Measurements from ENCODE around the gene MTHFD2L. TPM values are rescaled to one million over a fixed set of nuclear protein-coding genes. Genes with fewer than 3 reads are reported as not detected.

The MTHFD2L gene
- total RNA-seq, 2 donors from 2014 or later = 9.6 to 10.8 TPM

DNA sequence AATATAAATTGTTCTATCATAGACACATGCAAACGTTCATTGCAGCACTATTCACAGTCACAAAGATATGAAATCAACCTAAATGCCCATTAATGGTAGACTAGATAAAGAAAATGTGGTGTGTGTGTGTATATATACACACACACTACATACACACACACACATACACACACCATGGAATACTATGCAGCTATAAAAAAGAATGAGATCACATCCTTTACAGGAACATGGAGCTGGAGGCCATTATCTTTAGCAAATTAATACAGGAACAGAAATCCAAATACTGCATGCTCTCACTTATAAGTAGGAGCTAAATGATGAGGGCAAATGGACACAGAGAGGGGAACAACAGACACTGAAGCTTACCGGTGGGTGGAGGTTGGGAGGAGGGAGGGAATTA lies 65.2 kb downstream of the MTHFD2L start:
- intact Hi-C loops (cut with DNase I) = no loop called here

DNA sequence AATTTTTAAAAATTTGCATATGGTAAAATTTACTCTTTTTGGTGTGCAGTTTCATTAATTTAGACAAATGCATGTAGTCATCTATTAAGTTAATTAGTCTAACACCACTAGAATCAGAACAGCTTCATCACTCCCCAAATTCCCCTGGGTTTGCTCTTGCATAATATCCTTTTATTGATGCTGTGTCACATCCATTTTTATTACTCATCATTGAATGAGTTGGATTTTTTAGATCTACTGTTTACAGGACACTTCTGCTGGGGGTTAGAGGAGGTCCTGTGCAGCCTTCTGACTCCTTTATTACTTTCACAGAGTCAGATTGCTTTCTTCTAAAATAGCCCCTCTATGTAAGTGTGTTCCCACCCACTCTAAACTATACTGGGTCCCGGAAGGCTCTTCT lies 65.9 kb downstream of the MTHFD2L start:
- intact Hi-C loops (cut with DNase I) = no loop called here
- no peak for DNase-seq (ENCODE audit: low spot score)

More for the DNA sequence above, 65.2 kb downstream of the MTHFD2L start:
- DNase-seq (ENCODE audit: low spot score) = no peak

DNA sequence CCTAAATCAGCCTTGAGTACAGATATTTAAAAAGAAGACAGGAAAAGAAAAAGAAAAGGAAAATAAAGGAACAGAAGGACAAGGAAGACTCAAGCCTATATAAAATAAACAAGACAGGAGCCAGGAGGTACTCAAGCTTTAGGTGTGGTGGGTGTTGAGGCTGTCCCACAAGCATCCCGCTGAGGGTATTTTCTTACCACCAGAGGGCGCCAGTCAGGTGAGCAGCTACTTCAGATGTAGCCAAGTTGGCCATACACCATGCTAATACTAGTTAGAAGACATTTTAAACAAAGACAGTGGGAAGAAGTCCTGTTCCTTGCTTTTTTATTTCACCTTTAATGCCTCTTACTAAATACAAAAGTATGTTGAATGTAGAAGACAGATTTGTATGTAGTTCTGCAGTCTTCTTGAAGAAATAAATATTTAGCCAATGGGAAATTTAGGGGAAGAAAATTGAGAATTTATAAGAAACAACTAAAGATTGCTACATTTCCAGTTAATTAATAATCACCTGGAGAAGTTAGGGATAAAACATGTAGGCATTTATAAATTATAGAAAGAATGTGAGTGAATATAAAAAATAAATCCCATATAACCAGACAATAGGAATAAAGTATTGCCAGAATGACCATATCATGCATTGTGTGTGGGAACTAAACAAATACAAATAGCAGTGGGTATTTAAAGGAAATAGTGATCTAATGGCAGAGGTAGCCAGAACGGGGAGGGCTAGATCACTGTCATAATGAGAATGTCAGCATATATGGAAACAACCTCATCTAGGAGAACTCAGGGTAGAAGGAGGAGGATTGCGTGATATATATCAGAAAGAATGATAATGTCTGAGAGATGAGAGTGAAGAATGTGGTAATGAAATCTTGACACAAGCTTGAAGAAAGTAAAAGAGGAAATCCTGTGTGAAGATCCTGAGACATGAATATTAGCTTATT lies 71.0 kb downstream of the MTHFD2L start:
- peak; percentile 88 for DNase-seq (ENCODE audit: low spot score)
- intact Hi-C loops (cut with DNase I) = no loop called here

DNA sequence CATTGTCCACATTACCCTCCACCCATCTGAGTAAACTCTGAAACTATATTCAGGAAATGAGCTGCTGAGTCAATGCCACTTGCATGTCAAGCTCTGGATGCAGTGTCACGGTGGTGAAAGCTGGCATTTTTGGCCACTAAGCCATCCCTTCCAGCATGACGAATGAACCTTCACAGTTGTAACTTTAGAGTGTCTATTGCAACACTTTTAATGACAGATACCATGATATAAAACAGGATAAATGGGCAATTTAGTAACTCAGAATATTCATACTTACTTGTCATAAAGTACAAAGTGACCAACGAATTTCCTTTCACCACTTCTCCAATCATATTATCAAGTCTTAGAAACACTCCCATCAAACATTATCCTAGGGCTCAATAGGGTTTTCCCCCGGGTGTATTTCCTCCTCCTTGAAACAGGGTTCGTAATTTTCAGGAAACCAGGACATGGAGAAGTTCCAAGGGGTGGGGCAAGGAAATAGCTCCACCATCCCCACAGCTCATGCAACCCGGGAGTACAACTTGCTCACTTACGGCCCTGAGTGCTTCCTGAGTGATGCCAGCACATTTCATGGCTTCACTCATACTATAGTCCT lies 73.1 kb downstream of the MTHFD2L start:
- intact Hi-C loops (cut with DNase I) = no loop called here
- DNase-seq (ENCODE audit: low spot score) = no peak

DNA sequence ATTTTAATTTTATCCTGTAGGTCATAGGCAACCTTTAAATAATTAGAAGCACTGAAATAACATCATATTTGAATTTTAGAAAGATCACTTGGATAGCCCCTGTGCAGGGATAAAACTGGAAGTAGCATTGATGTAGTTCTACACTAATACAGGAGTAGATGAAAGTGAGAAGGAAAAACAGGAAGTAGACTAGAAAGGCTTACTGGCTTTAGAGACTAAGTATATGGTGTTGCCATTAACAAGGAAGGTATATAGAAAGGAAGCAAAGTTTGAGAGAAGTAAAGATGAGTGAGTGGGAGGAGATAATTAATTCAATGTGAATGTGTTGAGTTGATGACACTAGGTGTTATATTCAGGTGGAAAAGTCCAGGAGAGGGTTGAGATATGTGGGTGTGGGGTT lies 77.2 kb downstream of the MTHFD2L start:
- intact Hi-C loops (cut with DNase I) = no loop called here

DNA sequence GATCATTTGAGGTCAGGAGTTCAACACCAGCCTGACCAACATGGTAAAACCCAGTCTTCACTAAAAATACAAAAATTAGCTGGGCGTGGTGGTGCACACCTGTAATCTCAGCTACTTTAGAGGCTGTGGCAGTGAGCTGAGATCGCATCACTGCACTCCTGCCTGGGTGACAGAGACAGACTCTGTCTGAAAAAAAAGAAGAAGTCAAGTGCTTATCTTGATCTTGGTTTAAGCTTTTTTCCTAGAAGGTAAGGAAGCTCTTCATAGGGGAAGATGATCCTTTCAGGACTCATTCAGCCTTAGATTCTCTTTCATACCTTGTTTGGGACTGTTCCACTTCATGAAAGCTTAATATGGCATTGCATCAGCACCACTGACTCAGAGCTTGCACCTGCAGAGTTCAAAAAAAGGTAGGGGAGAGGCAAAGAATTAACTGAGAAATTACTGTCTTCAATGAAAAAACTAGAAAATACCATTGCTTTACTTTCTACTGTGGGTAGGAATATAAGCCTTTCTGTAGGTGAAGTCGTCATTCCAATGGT lies 79.6 kb downstream of the MTHFD2L start:
- intact Hi-C loops (cut with DNase I) = loop anchor here in 1 of 2 donors (2.0 kb wide), 1 partner anchor 33 kb away; no protein-coding TSS in a partner anchor

More for the DNA sequence above, 77.2 kb downstream of the MTHFD2L start:
- no peak for DNase-seq (ENCODE audit: low spot score)

DNA sequence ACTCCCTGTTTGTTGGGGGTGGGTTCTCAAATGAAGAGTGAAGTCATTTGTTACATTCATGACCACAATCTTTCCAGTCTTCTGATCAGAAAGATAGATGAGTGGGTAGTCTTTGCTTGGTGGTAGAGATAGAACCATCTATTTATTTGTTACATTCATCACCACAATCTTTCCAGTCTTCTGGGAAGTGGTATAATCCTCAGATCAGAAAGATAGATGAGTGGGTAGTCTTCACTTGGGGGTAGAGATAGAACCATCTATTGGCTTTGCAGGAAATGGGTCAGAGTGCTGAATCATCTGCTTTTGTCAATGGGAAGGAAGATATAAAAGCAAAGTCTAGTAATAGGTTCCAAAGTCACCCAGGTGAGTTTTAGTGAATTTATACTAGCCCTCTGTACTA lies 86.1 kb downstream of the MTHFD2L start:
- intact Hi-C loops (cut with DNase I) = no loop called here
- no peak for DNase-seq (ENCODE audit: low spot score)

More for the DNA sequence above, 79.6 kb downstream of the MTHFD2L start:
- no peak for DNase-seq (ENCODE audit: low spot score)

DNA sequence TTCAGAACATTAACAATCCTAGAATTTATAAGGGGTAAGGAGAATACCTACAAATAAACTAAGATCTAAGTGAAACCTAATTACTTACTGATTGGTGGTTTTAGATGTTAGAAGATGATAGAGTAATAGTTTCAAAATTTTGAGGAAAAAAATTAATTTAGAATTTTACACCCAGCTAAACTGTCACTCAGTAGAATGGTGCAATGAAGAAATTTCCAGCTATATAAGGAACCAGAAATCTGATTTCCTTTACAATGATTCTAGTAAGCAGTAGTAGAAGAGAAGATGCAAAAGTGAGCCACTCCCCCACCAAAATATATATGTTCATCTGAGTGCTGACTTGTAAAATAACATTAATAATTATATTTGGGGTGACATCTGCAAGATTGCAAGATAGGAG lies 95.0 kb downstream of the MTHFD2L start:
- no peak for DNase-seq (ENCODE audit: low spot score)
- intact Hi-C loops (cut with DNase I) = no loop called here

DNA sequence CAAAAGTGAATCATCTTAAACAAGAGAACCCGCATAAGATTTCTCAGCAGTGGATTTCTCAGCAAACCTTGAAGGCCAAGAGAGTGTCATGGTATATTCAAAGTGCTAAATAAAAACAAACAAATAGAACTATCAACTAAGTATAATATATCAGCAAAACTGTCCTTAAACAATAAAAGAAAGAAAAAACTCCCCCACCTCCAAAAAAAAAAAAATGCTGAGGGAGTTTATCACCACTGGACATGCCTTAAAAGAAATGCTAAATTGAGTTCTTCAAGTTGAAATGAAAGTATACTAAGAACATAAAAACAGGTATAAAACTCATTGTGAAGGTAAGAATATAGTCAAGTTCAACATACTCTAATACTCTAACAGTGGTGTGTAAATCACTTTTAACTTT lies 96.5 kb downstream of the MTHFD2L start:
- intact Hi-C loops (cut with DNase I) = no loop called here
- no peak for DNase-seq (ENCODE audit: low spot score)

DNA sequence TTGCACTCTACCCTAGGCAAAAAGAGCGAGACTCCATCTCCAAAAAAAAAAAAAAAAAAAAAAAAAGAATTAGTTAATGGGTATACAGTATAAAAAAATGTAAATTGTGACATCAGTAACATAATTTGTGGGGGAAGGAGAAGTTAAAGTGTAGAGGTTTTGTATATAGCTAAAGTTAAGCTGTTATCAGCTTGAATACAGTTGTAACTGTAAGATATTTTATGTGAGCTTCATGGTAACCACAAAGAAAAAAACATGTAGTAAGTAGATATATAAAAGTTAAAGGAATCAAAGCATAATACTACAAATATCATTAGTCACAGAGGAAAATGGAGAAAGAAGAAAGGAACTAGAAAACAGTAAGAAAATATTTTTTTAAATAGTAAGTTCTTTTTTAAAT lies 97.2 kb downstream of the MTHFD2L start:
- intact Hi-C loops (cut with DNase I) = no loop called here
- no peak for DNase-seq (ENCODE audit: low spot score)

DNA sequence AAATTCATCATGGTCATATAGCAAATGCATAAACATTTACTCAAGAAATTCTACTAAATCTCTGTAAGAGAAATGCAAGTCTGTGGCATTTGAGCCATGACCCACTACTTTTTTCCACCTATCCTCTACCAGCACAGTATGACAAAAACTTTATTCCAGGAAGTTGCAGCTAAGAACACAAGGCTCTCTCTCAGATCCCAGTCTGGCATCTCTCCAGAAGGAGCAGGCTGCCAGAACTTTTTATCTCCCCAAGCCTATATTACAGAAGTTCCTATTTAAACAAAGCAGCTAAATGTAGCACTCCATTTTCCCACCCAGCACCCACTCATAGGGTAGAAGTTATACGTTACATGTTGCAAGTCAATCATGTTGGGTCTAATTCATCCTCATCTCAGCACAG lies 101.0 kb downstream of the MTHFD2L start:
- no peak for DNase-seq (ENCODE audit: low spot score)
- intact Hi-C loops (cut with DNase I) = no loop called here

DNA sequence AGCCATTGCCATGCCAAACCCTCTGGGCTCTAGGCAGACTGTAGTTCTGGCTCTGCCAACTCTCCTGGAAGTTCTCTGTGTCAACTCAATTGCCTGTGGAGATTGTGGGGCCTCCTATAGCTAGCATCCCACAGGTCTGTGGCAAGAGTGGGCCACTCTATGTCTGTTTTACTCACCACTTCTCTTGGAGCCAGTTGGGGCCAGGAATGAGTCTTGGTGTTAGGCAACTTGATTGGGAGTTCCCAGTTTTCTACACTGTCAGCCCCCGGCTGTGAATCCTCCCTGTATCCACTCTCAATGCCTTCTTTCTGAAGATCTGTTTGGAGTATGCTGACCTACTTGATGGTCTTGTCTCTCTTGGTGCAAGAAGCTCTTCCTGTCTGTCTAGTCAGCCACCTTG lies 102.1 kb downstream of the MTHFD2L start:
- intact Hi-C loops (cut with DNase I) = no loop called here

DNA sequence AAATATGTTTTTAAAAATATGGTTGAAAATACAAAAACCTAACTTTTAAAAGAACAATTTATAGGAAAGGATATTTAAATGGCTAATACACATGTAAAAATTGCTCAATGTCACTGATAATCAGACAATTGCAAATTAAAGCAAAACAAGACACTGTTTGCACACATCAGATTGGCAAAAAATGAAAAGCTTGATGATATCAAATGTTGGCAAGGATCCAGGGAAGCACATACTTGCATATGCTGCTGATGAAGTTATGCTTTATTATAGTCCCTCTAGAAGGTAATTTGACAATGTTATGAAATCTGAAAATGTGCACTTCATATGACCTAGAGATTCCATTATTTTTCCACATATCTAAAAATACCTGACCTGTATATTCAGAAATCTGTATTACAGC lies 104.6 kb downstream of the MTHFD2L start:
- intact Hi-C loops (cut with DNase I) = no loop called here
- DNase-seq (ENCODE audit: low spot score) = no peak

More for the DNA sequence above, 102.1 kb downstream of the MTHFD2L start:
- DNase-seq (ENCODE audit: low spot score) = no peak

DNA sequence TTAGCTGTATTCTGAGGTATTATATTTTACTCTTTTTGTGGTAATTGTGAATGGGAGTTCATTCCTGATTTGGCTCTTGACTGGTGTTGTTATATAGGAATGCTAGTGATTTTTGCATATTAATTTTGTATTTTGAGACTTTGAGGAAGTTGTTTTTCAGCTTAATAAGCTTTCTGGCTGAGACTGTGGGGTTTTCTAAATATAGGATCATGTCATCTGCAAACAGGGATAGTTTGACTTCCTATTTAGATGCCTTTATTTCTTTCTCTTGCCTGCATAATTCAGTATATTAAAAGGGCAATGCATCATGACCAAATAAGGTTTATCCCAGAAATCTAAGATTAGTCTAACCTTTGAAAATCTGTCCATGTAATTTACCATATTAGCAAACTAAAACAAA lies 105.6 kb downstream of the MTHFD2L start:
- intact Hi-C loops (cut with DNase I) = no loop called here
- DNase-seq (ENCODE audit: low spot score) = no peak

DNA sequence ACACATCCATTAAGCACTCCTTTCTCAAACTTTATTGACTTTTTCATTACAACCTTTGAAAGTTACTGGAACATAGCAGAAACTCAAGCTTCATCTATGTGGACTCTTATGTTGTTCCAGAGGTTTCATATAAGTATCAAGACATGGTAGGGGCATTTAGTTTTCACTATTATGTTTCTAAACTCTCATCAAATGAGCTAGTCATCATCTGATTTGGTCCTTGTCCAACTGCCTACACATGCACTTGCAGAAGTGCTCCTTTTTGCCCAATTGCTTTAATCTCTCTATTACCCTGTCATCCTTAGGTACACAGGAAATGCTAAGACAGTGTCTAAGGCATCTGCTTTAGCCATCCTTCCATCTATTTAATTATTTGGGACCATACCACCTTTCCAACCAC lies 108.2 kb downstream of the MTHFD2L start:
- no peak for DNase-seq (ENCODE audit: low spot score)
- intact Hi-C loops (cut with DNase I) = no loop called here

DNA sequence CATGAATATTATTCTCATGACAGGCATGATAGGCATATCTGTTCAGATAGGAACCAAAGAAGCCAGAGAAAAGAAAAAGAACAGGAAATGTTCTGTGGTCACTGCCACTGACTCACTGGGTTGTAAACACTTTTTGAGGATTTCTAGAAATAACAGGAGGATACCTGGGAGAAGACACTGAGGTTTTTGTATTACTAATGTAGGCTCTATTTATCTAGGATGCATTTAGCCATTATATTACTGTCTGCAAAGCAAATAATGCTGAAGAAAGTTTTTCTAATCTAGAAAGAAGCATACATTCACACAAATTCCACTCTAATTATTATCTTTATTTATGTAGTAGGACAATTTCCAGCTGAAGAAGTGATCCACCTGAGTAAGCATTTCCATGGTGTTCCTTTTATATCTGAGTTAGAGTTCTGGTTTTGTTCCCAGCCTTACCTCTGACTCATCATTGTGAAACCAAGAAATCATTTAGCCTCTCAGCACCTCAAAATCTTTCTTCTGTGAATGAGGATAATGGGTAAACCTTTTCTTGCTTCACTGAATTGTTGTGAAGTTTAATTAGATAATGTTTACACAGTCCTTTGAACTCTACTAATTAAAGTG lies 110.2 kb downstream of the MTHFD2L start:
- no peak for DNase-seq (ENCODE audit: low spot score)
- intact Hi-C loops (cut with DNase I) = no loop called here

DNA sequence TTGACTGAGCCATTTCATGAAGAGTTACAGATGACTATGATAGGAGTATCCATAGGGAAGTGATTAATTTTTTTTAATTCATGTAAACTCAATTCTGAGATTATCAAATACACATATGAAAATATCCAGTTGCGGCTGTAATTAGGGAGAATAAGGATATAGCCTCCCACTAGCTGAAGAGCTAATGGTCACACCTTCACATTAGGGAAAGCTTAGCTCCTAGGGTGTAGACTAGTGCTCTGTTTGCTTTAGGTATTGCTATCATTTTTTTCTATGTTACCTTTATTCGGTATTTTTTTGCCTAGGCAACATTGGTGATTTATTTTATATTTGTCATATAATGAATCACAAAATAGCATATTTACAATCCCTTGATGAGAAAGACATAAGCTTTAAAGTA lies 110.7 kb downstream of the MTHFD2L start:
- no peak for DNase-seq (ENCODE audit: low spot score)
- intact Hi-C loops (cut with DNase I) = no loop called here

DNA sequence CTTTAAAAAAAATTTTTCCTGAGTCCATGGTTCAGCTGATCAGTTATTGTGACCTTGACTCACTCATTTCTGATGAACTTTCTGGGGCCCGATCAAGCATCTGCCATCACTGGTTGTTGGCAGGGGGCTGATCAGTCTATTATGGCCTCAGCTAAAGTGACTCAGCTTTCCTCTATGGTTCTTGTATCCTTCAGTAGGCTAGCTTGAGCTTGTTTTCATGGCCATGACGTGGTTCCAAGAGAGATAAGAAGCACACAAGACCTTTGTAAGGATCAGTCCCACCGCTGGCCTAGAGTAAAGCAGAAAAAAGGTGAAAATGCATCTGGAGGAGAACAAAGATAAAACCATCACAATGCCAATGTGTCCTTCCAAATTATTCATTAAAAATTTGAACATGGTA lies 120.6 kb downstream of the MTHFD2L start:
- intact Hi-C loops (cut with DNase I) = no loop called here
- no peak for DNase-seq (ENCODE audit: low spot score)

DNA sequence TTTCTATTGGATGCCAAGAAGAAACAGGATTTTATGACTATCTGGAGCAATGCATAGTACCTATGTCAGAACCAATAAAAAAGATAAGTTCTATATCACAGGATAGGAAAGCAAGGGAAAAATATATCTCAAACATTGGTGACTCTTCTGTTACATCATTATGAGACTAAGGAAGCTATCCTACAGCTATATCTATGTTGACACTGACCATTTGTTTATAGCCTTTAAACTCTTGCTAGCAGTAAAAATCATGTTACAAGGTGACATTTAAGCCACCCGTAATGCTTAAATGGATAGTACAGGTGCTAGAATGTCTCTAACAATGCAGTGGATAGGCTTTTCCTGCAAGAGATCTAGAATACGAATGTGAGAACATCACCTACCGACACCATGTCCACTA lies 121.8 kb downstream of the MTHFD2L start:
- no peak for DNase-seq (ENCODE audit: low spot score)
- intact Hi-C loops (cut with DNase I) = no loop called here

DNA sequence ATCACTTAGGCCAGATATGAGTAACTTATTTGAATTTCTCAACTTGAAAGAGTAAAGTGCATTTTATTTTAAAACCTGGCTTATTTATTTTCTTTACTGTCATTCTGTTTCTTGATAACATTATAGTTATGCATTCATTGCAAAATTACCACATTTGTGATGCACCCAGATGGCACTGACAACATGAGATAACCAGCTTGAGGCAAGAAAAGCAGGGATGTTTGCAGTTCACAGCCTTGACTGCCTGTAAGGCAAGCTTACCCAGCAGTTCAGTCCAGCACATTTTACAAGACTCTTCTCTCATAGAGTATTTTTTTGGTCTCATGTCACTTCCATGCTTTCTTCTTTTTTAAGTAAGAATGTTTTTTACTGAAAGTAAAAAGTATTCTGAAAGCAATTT lies 125.0 kb downstream of the MTHFD2L start:
- intact Hi-C loops (cut with DNase I) = no loop called here
- no peak for DNase-seq (ENCODE audit: low spot score)
